Lower leg skin (tissue), 3 donors: Measurements from ENCODE around the gene MATN4.

Experiments used
- CTCF ChIP-seq, 3 donors: fragments of 450-650 bp; IDR thresholded peaks; one replicate each; pipeline ENCODE4 v1.5.1; 2016; ENCODE audit warnings: antibody characterized with exemption in 3 of 3, mild to moderate bottlenecking in 3 of 3, moderate library complexity in 2 of 3
- POLR2A ChIP-seq, 2 donors: fragments of 450-650 bp; IDR thresholded peaks; one replicate each; pipeline ENCODE4 v1.6.1; 2016 to 2017; ENCODE audit warnings: antibody characterized with exemption in 2 of 2, mild to moderate bottlenecking in 1 of 2, moderate library complexity in 1 of 2

DNA sequence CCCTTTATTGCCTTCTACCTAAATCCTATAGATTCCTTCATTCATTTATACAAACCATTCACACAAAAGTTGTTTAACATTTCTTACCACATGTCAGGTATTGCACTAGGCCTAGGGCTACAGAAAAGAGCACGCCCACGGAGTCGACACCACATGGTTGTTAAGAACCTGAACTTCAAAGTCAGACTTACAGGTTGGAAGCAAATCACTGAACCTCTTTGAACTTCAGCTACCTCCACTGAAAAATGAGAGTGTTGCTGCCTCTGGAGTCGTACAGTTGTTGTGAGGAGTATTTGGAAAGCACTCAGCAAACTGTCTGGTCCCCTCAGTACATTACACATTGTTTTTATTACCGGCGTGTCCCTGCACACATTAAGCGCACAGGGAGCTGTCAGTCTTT, 50.4 kb downstream of the MATN4 start:
- TF ChIP-seq CTCF (IDR thresholded peaks at IDR 0.05) = no peak
- TF ChIP-seq POLR2A (IDR thresholded peaks at IDR 0.05) = no peak
